ENCODE measurements around the gene CYP1B1.

The CYP1B1 gene

DNA sequence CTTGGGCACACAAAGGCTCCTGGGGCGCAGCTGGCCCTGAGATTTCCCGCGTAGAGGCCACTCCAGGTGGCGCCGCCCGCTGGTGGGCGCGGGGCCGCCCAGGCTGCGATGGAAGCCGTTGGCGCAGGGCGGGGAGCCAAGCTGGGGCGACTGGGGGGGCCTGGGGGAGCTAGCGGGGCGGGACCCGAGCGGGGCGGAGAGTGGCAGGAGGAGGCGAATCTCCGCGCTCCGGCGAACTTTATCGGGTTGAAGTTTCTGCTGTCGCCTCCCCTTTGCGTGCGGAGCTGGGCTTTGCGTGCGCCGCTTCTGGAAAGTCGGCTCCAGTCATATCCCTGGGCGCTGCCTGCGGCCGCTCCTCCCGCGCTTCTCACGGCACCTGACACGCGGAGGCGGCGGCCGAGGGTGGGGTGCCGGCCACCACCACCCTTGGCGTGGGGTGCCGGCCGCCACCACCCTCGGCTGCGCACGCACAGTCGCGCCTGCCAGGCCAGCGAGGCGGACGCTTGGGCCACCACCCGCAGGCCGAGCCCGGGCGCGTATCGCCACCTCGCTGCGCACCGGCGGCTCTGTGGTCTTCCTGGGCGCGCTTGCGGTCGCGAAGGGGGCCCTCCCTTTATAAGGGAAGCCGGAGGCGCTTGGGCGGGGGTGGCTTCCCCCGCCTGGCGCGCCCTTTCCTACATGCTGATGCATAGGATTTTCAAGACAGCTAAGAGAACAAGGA, 919 bp upstream of the CYP1B1 start:
- no peak for DNase-seq (ENCODE audit: low read depth in 2 of 2)

- no peak for DNase-seq (ENCODE audit: low read depth in 2 of 2)
Observed at GRCh38 chr2:38076152-38076709, 280 bp upstream of the CYP1B1 start.

GRCh38 chr2:38074764-38075506, 1.0 kb downstream of the CYP1B1 start:
- DNase-seq (ENCODE audit: low read depth in 2 of 2), result no peak

DNA sequence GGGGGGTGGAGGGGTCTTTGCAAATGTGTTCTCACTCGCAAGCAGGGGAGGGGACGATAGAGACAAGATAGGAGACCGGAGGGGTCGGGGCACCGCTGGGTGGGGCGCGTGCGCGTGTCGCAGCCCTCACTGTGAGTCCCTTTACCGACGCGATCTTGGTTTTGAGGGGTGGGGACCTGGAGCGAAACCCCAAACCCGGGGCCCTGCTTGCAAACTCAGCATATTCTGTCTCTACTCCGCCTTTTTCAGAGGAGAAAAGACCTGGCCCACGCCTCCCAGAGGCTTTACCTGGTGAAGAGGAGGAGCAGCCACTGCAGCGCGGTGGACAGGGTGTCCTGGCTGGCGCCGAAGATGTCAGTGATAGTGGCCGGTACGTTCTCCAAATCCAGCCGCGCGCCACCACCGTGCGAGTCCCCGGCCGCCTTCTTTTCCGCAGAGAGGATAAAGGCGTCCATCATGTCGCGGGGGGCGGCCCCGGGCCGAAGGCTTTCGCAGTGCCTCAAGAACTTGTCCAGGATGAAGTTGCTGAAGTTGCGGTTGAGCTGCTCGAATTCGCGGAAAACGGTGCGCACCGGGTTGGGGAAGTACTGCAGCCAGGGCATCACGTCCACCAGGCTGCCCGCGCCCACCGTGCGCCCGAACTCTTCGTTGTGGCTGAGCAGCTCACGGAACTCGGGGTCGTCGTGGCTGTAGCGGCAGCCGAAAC, 1.7 kb downstream of the CYP1B1 start:
- no peak for DNase-seq (ENCODE audit: low read depth in 2 of 2)

DNA sequence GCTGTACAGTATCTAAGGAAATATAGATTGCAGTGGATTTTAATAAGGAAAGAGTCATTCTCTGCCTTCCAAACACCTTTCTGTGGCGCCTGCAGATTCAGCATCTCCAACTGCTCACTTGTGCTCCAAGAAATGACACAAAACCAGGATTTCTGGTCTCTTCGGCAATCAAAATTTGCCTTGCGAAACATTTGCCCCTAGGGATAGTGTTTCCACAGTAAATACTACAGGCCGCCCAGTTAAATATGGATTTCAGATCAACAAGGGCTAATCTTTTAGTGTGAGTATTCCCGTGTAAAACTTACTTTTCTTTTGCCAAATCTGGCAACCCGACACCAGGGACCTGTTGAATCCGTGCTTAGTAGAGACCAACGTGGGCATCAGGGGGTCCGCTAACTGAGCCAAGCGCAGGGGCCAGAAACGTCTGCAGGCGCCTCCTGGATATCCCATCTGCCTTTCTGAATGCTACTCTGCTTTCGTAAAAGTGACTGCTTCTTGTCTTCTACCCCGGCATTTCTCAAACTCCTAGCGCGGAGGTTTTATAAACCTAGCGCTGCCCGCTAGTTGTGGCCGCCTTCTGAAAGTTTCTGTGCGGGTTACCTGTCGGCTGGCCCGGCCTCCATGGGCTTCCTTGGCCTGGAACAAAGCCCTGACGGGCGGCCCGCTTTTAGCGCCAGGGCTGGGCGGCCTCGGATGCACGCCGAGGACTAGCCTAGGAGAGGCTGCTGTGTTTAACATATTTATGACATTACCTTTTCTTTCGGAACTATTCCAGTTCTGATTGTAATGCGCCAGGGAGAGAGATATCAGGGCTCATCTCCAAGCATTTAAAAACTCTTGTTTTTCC, 2.5 kb downstream of the CYP1B1 start:
- DNase-seq (ENCODE audit: low read depth in 2 of 2), result no peak

GRCh38 chr2:38070438-38070837, 5.5 kb downstream of the CYP1B1 start:
- no peak for DNase-seq (ENCODE audit: low read depth in 2 of 2)

DNA sequence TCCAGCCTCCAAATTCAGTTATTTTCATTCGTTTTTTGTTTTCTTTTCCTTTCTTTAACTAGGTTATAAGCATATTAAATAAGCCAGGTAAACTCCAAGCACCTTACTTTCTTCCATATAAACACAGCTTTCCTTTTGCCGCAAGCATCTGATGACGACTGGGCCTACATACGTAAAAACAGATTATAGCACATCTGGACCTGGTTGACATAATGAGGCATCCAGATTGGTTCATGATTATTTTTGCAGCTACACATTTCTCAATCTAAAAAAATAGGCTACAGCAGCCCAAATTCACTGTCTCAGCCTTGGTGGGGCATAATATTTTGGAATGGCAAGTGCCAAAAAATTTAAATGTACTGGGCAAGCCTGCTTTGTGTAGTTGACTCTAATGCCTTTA, 7.7 kb downstream of the CYP1B1 start:
- no peak for DNase-seq (ENCODE audit: low read depth in 2 of 2)

GRCh38 chr2:38066421-38067115, 9.4 kb downstream of the CYP1B1 start:
- DNase-seq (ENCODE audit: low read depth in 2 of 2), result no peak

- no peak for DNase-seq (ENCODE audit: low read depth in 2 of 2)
Observed at GRCh38 chr2:38065502-38066135, 10.3 kb downstream of the CYP1B1 start.

DNA sequence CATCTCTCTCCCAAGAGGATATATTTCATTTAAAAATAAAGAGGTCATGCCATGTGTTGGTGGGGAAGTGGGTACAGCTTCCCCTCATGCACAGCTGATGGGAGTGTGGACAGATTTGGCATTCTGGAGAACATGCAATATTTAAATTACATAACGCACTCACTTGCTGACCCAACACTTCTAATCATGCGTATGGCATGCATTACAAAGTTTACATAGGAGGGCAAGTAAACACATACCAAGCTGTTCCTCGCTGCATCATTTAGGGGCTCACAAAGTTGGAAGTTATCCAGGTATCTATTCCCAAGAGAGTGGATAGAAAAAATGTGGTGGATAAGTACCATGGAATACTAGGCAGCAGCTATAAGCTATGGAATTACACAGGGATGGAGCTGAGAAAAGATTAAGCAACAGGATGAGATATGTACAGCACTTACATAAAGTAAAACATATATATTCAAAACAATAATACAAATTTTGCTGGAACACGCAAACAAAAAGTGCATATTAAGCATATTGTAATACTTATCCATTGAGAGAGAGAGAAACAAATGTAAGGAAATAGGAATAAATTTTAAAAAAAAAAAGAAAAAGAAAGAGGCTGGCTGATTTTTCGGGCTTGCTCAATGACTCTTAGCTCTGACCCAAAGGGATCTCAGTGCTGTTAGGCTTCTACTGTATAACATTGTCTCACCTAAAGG, 11.0 kb downstream of the CYP1B1 start:
- DNase-seq (ENCODE audit: low read depth in 2 of 2), result no peak

GRCh38 chr2:38060236-38061018, 15.5 kb downstream of the CYP1B1 start:
- DNase-seq (ENCODE audit: low read depth in 2 of 2), result no peak

GRCh38 chr2:38057651-38058410, 18.1 kb downstream of the CYP1B1 start:
- no peak for DNase-seq (ENCODE audit: low read depth in 2 of 2)

DNA sequence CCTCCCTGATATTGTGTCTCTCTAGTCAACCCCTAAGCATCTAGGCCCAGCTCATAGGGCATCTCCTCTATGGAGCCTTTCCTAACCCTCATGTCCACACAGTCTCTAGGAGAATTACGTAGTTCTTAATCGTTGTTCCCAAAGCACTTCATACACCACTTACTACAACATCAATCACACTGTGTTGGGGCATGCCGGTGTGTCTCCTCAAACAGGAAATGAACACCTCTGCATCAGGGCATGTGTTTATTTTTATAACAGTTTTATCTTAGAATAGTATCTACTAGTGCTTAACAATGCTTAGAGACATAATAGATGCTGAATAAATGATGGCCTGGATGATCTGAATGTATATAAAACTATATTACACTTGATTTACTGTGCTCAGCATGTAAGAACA, 19.7 kb downstream of the CYP1B1 start:
- no peak for DNase-seq (ENCODE audit: low read depth in 2 of 2)

DNA sequence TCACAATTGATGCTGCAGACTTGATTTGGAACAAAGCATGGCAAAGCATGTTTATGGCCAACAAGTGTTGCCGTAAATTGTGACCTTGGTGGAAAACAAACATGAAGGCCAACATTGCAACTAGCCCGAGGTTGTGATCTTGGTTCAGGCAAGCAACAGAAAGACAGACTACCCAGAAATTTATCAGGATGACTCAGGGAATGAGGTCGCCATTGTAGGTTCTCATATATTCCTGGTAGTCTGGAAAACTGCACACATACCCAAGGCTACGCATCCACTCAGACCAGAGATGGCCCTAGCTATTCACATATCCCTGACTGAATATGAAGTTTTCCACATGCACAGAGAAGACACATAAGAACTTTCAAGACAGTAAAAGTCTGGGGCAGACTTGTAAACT, 30.1 kb downstream of the CYP1B1 start:
- no peak for DNase-seq (ENCODE audit: low read depth in 2 of 2)

DNA sequence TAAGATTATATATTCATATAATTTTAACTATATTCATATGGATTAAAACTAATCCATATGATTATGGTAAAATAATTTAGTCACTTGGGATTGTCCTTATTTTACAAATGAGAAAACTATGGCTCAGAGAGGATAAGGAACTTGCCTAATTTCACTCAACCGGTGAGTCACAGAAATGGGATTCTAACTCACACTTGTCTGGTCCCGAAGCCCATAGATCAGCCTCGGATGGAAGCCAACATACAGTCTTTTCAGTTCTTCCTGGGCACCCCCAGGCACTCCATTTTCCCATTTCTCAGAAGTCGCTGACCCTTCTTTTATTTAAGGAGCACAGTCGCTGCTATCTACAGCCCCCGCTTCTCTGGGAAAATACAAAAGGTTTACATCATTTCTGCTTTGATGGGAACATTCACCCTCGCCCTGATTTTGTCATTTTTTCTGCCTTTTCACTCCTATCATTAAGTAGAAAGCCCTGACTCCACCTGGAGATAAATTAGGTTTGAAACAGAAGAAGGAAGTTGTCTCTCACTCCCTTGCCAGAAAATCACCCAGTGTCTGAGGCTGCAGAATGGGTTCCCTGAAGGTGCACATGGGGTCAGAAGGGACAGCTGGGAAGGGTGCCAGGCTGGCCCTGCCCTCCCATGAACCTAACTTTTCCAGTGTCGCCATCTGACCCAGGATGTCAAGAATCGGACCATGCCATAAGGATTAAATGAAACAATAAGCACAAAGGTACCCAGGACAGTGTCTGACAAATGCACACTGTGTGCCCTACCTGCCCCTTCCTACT, 36.6 kb downstream of the CYP1B1 start:
- DNase-seq (ENCODE audit: low read depth in 2 of 2), result no peak

DNA sequence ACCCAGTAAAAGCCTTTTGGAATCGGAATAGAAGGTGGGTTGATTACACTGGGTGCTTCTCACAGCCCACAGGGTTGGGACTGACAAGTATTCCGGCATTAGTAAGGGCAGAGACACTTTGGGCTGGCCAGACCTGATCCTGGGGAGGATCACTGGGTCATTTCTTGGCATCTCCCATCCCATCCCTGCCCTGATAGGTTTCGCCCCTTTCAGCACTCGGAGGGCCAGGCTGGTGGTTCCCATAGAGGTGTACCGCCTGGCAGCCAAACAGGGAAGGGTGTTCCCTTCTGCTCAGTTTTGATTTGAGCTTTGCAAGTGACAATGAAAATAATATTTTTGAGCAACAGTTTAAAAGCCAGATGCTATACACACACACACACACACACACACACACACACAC, 37.3 kb downstream of the CYP1B1 start:
- DNase-seq (ENCODE audit: low read depth in 2 of 2), result no peak

Measured in stimulated activated CD8-positive, alpha-beta memory T cell treated with anti-CD3 and anti-CD28 coated beads, Interleukin-7, amount 100 ng/mL, for 1 hour (primary cell).